HG02981 (cell line): ENCODE data around the gene PLEKHN1.

Source experiments
- ATAC-seq: cut with Tn5 transposase; IDR thresholded peaks from one replicate; pipeline ENCODE4 v1.9.1; 2021; ENCODE audit warnings: mild to moderate bottlenecking, moderate library complexity; ENCODE audit not compliant: unreplicated experiment

Gene PLEKHN1

GRCh38 chr1:929712-930632 lies 36.3 kb upstream of the PLEKHN1 start:
- no peak for ATAC-seq

- ATAC-seq, result no peak
Observed at GRCh38 chr1:930633-931138, 35.6 kb upstream of the PLEKHN1 start.

DNA sequence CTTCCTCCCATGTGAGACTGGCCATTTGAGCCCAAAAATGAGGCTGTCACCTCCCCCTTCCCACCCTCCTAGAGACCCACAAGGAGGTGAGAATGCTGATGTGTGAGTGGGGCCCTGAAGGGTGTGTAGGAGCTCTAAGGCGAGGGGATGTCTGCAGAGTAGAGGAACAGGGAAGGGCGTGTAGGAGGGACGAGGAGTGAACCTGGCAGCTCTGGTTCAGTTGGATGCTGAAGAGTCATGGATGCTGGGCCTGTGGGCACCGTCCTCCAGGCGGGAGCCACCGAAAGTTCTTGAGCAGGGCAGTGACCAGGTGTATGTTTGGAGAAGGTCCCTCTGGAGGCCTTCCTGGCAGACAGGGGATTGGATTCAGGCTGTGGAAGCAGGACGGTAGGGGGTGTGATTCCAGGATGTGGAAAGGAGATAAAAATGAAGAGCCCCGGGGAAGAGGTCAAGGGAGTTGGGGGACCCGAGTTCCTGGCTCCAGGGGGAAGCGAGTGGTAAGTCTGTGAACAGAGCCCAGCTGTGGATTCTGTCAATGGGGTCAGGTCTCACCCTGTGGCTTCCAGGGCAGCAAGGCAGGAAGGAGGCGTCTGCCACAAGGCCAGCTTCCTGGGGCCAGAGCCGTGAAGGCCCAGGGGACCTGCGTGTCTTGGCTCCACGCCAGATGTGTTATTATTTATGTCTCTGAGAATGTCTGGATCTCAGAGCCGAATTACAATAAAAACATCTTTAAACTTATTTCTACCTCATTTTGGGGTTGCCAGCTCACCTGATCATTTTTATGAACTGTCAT lies 34.7 kb upstream of the PLEKHN1 start:
- ATAC-seq, result no peak

DNA sequence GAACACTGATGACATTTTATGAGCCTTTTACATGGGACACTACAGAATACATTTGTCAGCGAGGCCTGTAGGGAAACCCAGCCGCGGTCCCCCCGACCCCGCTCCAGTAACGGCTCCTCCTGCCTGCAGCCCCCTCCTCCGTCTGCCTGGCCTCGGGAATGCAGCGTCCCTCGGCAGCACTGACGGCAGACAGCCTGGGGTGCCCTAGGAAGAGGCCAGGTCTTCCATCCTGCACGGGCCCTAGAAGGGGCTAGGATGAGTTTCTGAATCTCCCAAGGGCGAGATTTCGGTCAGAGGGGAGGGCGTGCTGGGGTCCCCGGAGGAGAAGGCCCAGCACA lies 34.1 kb upstream of the PLEKHN1 start:
- no peak for ATAC-seq

GRCh38 chr1:932776-933602 lies 33.3 kb upstream of the PLEKHN1 start:
- no peak for ATAC-seq

- no peak for ATAC-seq
Observed at GRCh38 chr1:933603-933940, 32.7 kb upstream of the PLEKHN1 start.

GRCh38 chr1:934991-935750 lies 31.1 kb upstream of the PLEKHN1 start:
- no peak for ATAC-seq

GRCh38 chr1:935751-936231 lies 30.5 kb upstream of the PLEKHN1 start:
- no peak for ATAC-seq

GRCh38 chr1:936348-937264 lies 29.7 kb upstream of the PLEKHN1 start:
- no peak for ATAC-seq

- no peak for ATAC-seq
Observed at GRCh38 chr1:937521-937920, 28.8 kb upstream of the PLEKHN1 start.

GRCh38 chr1:938088-938683 lies 28.1 kb upstream of the PLEKHN1 start:
- no peak for ATAC-seq

DNA sequence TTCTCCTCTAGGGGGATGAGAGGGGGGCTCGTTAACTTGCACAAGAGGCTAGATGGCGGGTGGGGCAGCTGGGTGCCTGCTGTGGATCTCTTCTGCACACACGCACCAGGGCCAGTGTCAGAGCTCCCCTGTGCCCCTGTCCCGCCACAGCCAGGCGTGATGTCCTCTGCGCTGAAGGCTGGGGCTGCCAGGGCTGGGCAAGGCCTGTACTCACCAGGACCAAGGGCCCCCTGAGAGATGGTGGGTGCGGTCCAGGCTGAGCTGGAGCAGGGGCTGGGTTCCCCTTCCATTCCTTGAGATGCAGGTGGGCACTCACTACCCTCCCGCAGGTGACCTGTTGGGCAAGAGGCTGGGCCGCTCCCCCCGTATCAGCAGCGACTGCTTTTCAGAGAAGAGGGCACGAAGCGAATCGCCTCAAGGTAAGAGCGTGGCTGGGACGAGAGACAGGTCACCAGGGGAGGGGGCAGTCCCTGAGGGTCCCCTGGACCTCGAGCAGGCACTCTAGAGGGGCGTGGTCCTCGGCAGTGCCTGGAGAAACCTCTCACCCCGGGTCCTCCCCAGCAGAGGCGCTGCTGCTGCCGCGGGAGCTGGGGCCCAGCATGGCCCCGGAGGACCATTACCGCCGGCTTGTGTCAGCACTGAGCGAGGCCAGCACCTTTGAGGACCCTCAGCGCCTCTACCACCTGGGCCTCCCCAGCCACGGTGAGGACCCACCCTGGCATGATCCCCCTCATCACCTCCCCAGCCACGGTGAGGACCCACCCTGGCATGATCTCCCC lies 27.4 kb upstream of the PLEKHN1 start:
- ATAC-seq, result no peak

DNA sequence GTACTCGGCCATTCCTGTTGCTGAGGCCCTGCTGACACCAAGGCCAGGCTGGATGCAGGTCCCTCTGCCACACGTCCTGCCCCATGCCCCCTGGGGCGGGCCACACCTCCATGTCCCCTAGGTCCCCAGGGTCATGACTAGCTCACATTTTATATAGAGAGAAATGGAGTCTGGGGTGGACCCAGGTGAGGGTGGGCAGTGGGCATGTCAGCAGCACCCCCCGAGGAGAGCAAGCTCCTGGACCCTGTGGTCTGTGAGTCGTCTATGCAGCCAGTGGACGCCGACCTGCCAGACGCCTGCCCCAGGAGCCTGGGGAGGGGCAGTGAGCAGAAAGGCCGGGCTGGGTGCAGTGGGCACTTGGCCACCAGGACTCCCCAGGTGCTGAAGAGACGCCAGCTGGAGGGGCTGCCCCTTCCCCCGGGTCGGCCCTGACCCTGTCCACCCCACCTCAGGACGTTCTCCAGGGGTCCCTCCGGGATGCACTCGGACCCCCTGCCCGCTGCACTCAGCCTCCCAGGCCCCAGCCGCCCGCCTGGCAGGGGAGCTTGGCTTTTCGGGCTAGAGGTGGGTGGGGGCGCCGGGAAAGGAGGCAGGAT lies 26.7 kb upstream of the PLEKHN1 start:
- no peak for ATAC-seq

GRCh38 chr1:940107-941014 lies 25.9 kb upstream of the PLEKHN1 start:
- ATAC-seq, result no peak

GRCh38 chr1:941015-941587 lies 25.2 kb upstream of the PLEKHN1 start:
- ATAC-seq, result no peak
